ENCODE data around the gene MYH9.

Gene MYH9

DNA sequence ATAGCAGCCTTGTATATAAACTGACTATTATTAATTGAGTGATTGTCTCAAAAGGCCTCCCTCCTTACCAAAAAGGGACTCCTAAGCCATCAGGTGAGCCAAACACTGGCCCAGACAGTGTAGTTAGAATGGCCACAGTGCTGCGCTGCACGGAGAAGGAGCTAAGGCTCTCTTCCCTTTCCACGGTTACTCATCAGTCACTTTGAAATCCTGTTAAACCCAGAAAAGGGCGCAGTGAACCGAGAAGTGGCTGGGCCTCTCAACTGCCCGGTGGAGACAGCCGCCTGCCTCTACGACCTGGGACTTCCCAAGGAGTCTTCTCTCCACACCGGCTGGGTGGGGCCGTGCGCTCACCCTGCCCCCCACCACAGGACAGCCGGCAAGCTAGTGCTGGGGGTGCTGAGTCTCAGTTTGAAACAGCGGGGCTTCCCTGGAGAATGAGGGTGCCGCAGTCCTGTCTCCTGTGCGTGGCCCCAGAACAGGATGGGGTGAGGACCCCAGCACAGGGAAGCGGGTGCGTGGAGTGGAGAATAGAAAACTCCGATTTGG is 1.3 kb downstream of the MYH9 start:
- DNase-seq (ENCODE audit: low read depth in 3 of 3) = no peak

DNA sequence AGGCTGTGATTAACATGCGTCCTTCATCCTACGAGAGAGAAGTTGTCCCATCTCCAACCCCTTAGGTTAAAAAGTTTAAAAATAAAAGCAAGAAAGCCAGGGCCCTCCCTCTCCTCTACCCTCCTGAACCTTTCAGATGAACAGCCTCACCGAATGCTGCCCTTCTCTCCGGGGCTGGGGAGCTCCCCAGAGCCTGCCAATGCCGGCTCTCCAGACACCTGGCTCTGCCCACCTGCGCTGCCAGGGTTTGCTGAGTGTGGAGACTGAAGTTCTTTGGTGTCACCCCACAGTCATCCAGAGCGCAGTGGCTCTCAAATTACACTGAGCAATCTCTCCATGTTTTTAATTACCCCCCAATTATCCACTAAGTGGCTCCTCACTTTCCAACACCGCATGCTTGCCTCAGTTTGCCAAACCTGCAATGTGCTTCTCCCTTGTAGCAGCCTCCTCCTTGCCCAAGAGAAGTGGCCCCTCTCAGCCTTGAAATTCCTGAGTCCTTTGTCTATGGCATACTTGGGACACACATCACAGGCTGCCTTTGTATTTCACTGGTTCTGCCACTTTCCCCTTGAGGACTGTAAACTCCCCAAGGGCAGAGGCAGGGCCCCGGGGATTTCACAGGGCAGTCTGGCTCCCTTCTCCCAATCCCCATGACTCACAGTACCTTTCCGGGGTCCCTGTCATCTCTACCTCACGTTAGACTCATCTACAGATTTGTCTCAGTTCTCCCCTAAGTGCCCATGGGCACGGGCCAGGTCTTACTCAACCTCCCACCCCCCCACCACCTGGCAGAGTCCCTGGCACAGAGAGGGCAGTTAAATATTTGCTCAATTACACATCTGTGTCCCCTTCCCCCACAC is 2.0 kb downstream of the MYH9 start:
- peak in 2 of 3 experiments; percentile 61 to 64 for DNase-seq (ENCODE audit: low read depth in 3 of 3)

DNA sequence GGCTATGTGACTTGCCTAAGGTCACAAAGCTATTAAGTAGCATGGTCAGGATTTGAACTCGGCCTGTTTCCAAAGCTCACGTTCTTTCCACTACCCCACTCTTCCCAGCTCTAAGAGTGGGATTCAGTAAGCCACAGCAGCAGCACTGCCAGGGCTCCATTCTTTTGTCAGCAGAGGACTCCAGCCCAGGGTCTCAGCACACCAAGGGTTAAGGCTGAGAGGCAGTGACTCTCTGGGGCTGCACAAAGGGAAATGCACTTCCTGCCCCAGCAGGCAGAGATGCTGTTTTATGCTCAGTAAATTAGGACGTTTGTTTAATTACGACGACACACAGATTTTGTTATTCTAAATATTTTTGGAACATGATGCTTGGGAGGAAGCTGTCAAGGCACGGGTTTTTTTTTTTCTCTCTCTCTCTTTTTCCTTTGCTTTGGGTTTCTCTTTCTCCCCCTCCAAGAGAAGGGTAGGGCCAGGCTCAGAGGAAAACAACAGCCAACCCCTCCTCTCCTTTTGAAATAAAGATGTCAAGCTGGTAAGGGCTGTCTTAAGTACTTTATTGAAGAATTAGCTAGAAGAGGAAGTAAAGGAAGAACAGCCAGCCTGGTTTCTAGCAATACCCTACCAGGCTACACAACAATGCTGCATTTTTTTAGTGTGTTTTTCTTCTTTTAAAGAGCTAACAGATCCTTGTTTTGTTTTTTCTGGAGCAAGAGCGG is 2.8 kb downstream of the MYH9 start:
- no peak for DNase-seq (ENCODE audit: low read depth in 3 of 3)

DNA sequence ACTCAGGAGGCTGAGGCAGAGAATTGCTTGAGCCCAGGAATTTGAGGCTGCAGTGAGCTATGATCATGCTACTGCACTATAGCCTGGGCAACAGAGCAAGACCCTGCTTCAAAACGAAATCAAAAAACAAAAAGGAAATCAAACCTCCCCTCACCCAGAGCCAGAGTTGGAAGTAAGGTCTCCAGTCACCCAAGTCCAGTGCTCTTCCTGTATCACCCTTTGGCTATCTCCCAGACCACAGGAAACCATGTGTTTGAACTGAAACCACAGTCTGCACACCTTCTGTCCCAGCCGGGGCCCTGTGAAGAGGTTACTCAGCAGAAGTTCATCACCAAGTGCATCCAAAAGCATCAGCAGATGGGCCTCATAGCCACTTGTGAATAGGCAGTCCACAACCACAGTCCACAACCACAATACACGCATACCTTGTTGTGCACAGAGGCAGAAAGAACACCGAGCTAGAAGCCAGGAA is 4.6 kb downstream of the MYH9 start:
- DNase-seq (ENCODE audit: low read depth in 3 of 3) = no peak

DNA sequence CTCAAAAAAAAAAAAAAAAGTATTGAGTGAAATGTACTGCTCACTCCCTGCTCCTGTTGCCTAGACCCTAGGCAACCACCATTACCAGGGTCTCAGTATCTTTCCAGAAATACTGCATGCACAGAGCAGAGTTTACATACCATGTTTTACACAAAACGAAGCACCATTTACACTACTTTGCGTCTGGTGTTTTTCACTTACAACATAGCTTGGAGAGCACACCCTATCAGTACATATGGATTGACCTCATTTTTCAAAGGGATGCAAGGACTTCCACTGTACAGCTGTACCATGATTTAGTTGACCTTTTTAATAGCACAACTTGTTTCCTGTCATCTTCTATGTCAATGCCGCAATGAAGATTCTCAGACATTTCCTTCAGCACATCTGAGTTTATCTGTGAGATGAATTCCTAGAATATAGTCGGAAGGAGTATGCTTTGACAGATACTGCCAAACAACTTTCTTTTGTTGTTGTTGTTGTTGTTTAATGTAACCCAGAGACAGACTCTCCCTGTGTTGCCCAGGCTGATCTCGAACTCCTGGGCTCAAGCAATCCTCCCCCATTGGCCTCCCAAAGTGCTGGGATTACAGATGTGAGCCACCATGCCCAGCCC is 6.1 kb downstream of the MYH9 start:
- DNase-seq (ENCODE audit: low read depth in 3 of 3) = no peak

DNA sequence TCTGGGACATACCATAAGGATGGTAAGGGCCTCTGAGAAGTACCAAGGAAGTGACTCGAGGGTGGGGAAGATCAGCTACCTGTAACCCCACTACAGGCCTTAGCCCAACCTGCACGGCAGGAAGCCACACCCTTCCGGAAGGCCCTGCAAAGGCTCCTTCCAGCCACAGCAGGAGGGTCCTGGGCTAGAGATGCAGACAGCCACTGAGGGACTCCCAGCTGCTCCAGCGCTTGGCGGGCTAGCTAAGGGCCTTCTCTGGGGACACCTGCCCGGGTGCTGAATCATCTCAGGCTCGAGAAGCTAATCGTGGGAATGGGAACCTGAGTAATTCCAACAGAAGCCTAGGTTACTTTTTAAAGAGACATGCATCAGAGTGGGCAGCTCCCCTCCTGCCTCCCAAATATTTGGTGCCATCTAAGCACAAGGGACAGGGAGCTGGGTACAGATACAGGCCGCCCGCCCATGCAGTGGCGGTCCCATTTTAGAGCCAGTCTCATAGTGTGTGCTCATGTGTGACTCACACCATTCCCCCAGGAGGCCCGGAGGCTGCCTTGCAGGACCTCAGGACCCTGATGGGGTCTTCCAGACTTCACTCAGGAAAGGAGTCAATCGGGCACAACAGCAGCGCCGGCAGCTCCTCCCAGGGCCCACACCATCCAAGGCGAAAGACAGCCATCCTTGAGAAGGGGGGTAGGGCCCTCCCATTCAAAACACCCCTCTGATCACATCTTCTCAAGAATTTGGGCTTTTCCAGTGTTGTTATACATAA is 8.0 kb downstream of the MYH9 start:
- DNase-seq (ENCODE audit: low read depth in 3 of 3) = no peak

DNA sequence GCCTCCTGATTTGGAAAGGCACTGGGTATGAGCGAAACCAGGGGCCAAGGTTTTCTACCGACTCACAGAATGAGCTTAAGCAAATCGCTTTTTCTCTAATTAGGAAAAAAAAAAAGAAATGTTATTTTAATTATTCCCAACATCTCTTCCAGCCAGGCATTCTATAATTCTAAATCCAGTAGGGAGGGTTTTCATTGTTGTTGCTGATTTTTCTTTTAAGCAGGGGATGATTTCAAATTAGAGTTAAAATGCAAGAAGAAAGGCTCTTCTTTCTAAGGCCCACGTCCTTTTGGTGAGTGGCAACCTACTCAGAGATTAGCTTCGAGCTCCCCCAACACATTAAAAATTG is 8.9 kb downstream of the MYH9 start:
- DNase-seq (ENCODE audit: low read depth in 3 of 3) = no peak

DNA sequence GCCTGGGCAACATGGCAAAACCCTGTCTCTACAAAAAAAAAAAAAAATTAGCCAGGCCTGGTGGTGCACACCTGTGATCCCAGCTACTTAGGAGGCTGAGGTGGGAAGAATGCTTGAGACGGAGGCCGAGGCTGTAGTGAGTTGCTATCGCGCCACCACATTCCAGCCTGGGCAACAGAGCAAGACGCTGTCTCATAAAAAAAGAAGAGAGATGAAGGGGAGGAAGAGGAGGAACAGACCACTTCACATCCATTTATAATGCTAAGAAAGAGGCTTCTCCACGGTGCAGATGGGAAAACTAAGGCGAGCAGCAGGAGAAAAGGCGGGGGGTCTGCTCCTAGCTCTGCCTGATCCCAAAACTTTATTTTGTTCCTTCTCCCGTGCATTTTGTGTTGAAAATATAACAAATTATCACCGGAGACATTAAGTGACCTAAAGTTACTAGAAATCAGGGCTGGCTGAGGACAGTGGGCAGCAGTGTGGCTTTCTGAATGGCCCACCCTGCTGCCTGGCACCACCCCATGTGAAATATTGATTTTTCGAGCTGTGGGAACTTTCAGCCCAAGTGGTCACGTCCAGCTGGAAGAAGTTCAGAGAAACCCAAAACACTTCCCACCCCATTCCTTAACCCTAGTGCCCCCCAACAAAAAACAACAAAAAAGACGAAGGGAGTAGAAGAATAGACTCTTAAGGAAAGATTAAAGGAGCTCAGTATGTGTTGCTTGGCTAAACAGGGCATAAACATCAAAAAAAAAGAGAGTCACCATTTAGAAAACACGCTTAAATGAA is 9.5 kb downstream of the MYH9 start:
- no peak for DNase-seq (ENCODE audit: low read depth in 3 of 3)

DNA sequence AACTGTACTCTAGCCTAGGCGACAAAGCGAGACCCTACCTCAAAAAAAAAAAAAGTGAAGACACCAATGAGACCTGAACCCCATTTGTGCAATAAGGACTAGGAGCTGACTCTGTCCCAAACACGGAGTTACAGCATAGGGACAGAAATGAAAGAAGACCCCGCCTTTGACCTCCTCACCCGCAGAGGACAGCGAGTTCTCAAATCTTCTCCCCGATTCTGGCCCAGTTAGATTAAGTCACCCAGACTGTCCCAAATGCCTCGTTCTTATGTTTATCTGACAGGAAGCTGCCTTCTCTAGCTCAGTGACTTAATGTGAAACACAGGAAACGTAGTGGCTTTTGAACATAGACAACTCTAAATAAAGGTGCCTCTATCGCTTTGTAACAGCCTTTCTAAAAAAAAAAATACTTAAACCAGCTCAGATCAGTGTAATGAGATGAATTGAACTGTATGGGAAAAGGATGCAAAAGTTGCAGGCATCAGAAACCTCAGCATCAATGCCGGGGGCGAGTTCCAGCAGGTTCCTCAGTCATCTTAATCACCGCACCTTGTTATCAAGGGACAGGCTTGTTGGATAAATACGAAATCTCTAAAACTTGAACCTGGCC is 10.6 kb downstream of the MYH9 start:
- no peak for DNase-seq (ENCODE audit: low read depth in 3 of 3)

DNA sequence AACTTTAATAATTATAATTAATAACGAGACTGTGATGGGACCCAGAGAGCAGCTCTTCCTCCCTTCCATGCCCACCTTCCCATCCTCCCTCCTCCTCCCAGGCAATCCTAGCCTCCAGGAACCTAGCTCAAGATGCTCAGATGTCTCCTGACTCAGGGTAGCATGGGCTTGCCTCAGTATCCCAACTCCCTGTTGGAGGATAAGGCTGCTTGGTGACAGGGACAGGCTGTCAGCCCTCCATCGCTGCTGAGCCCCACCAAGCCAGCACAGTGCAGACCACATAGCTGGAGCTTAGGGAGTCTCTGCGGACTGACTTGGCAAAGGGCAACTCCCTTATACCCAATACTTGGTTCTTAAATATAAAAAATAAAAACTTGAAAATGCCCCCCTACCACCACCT is 11.5 kb downstream of the MYH9 start:
- no peak for DNase-seq (ENCODE audit: low read depth in 3 of 3)

DNA sequence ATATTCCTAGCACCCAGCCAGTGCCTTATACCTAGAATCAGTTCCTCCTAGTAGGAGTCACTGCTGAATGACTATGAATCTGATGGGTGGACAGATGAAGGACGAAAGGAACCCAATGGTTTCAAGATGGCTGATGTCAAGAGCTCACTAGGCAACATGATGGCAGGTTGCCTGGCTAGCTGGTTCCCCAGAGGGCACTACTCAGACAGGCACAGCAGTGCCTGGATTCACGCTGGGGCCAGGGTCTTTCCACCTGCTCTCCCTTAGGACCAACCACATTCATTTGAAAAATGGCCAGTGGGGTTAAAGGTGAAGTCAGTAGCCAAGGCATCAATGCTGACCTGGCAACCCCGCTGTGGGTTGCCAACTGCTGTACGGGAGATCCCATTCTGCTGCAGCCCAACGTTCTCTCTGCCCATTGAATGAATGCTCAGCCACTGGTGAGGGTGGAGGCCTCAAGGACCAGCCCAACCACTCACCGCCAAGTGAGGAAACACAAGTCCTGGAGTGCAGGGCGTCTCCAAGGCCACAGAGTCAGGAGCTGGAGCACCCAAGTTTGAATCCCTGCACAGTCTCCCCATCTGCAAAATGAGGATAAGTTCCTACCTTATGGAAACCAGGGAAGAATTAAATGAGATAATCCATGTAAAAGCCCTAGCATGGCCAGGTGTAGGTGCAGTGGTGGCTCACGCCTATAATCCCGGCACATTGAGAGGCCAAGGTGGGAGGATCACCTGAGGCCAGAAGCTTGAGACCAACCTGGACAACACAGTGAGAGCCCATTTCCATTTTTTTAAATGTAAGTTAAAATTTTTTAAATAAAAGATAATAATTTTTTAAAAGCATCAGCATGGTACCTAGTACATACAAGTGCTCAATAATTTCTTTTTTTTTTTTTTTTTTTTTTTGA is 12.4 kb downstream of the MYH9 start:
- no peak for DNase-seq (ENCODE audit: low read depth in 3 of 3)

DNA sequence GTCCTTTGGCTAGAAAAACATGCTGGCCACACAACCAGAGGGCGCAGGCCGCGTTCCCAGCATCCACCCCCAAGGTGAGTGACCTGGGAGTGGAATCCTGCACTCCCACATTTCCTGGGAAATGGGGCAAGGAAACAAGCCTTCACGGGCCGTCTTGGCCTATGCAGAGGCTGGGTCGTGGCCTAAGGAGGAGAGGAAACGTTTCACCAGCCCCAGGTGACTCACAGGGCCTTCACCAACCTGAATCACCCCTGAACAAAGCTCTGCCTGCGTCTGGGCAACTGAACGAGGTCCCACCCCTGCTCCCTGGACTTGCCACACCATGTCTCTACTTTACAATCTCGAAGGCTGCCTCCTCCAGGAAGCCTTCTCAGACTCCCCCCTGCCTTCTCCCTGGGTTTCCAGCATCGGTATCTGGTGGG is 13.2 kb downstream of the MYH9 start:
- DNase-seq (ENCODE audit: low read depth in 3 of 3) = peak in 2 of 3 experiments; percentile 45 to 60

DNA sequence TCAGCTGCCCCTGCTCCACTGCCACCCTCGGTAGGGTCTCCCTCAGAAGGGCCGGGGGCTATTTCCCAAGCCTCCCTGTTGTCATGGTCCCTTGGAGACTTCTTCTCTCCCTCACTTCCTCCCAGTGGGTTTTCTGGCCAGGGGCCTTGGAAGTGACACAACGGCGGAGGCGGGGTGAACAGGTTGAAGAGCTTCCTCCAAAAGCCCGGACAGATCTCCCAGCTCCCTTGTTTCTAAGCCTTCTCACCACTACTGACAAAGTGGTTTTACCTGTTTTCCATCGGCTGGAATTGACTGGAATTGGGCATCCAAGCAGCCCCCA is 14.5 kb downstream of the MYH9 start:
- DNase-seq (ENCODE audit: low read depth in 3 of 3) = no peak

DNA sequence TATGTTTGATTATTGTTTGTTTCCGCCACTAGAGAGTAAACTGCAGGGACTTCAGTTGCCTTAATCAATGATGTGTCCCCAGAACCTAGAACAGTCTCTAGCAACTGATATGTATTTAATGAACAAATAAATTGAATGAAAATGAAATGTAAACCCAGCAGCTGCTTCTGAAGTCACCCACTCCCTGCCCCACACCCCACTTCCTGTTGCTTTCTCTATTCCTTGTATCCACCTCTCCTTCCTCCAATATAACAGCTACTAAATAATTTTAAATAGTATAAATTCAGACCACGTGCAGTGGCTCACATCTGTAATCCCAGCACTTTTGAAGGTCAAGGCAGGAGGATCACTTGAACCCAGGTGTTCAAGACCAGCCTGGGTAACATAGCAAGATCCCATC is 15.8 kb downstream of the MYH9 start:
- DNase-seq (ENCODE audit: low read depth in 3 of 3) = no peak

DNA sequence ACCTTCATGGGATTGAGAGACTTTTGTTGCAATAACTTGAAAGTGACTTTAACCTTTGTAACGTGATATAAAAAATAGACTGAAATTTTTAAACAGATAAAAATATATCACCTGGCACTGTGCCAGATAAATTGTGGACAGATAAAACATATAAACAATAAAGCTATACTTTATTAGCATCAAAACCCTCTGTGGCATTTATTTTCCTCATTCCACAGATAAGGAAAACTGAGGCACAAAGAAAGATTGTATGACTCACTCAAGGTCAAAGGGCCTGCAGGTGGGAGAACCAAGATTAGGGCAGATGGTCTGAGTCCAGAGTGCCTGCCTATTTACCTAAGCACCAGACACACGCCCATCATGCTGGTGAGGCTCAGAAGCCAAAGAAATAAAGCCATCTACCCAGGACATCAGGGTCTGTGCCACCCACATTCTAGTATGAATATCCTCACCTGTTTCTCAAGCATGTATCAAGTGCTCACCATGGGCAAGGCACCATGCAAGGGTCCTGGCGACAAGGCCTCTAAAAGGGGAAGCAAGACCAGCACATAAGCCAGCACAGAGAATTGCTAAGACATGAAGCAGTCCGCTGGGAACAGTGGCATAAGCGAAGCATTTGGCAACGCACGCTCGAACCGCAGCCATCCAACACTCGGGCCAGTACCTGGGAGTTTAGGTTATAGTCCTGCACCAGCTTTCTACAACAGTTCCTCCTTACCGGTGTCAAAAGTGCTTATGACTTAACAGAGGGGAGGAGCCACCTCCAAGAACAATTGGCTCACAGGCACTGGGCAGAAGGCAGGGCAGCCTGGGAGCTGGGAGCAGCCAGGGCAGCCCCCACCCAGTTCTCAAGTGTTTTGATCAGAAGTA is 17.6 kb downstream of the MYH9 start:
- DNase-seq (ENCODE audit: low read depth in 3 of 3) = no peak

DNA sequence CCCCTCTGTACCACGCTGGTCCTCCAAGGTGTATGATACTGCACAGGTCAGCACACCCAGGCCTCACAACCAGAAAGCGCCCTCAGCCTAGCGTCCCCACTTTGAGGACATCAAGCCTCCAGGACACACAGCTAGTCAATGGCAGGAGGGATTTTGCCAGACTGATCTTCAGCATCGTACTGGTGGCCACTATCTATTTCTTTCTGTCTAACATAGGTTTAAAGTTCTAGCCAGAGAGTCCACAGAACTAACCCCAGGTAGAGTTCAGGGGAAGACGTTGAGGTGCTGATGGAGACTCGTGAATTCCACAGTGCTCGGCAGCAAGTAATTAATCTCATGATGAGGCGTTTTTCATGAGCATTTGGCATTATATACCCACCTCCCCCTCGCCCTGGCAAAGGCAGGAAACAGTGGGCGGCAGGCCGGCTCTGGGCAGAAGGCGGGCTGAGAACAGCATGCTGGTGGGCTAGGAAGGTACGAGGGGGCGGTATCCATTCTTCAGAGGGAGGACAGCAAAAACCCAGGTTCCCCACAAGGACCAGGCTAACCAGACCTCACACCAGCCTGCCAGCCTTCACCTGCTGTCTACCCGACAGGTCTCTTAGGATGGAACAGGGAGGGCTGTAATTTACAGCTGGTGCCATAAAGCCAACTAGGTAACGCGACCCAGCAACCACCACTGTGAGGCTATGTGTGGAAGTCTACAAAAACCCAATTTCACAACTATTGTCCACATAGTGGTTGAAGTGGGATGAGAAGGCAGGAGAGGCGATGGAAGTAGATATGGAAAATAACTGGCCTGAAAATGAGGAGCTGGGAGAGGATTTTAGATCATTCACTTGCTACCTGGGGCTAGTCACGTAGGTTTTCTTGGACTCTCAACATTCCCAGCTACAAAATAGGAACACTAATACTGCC is 18.5 kb downstream of the MYH9 start:
- DNase-seq (ENCODE audit: low read depth in 3 of 3) = peak in 1 of 3 experiments; percentile 49

DNA sequence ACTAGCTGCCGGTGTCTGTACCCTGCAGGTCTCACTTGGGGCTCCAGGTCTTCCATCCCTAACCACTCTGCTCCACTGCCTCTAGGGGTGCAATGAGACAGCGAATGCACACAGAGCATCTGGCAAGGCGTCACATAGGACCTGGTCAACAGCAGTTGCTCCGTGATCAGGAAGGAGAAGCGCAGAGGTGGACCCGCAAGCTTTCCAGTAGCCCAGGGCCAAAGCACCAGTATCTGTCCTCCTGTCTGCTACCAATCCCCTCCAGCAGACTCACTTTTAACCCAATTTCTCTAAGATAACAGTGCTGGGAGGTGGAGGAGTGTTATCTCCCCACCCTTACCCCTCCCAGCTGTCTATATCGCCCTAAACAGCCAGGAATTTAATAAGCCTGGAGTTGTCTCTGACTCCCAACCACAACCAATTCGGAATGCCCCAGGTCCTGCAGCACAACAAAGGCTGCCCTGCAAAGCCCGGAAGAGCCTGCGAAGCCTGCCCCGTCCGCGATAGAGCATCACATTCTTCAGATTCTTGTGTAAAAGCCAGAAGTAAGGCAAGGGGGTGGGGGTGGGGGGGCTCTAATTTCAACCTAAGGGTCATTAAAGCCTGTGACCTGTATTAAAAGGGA is 19.3 kb downstream of the MYH9 start:
- DNase-seq (ENCODE audit: low read depth in 3 of 3) = no peak
